Upper lobe of left lung (tissue), 6 donors: Measurements from ENCODE around the gene XKR7. TPM values are rescaled to one million over a fixed set of nuclear protein-coding genes. Genes with fewer than 3 reads are reported as not detected.

ENCODE experiments used
- ATAC-seq, 2 donors: fragments of 200-7000 bp; cut with Tn5 transposase; one replicate each; pipeline ENCODE4 v1.9.1; 2022; ENCODE audit warnings: mild to moderate bottlenecking in 2 of 2, moderate library complexity in 2 of 2; ENCODE audit not compliant: low FRiP score in 2 of 2
- DNase-seq, 2 donors: peaks; one replicate each; pipeline ENCODE4 v3.0.0-alpha.2; 2019 to 2020
- H3K27ac ChIP-seq, 4 donors: fragments of 200-600 bp; sonication (generic); one replicate each; pipeline ENCODE4 v1.5.1; 2016 to 2019
- H3K27me3 ChIP-seq, 4 donors: fragments of 200-600 bp; sonication (generic); one replicate each; pipeline ENCODE4 v1.5.1; 2017 to 2019
- H3K36me3 ChIP-seq, 4 donors: fragments of 200-600 bp; sonication (generic); one replicate each; pipeline ENCODE4 v1.5.1; 2016 to 2019
- H3K4me1 ChIP-seq, 4 donors: fragments of 200-600 bp; sonication (generic); one replicate each; pipeline ENCODE4 v1.5.1; 2018 to 2019
- H3K4me3 ChIP-seq, 4 donors: fragments of 200-600 bp; sonication (generic); one replicate each; pipeline ENCODE4 v1.5.1; 2017 to 2019; ENCODE audit warnings: mild to moderate bottlenecking in 2 of 4, moderate library complexity in 1 of 4
- H3K9me3 ChIP-seq, 4 donors: fragments of 200-600 bp; sonication (generic); one replicate each; pipeline ENCODE4 v1.5.1; 2018 to 2019
- CTCF ChIP-seq, 6 experiments: fragments of 450-650 bp in 4 of 6; fragments of 200-600 bp in 2 of 6; sonication (generic) in 2 of 6; IDR thresholded peaks; one replicate each; pipeline ENCODE4 v1.5.1; 2016 to 2019; ENCODE audit warnings: antibody characterized with exemption in 6 of 6
- EP300 ChIP-seq, 4 donors: sonication (generic); formaldehyde crosslinking; IDR thresholded peaks; one replicate each; pipeline ENCODE4 v1.5.1; 2017; ENCODE audit warnings: antibody characterized with exemption in 4 of 4, control low read depth in 2 of 4
- POLR2A ChIP-seq, 4 donors: fragments of 450-650 bp; IDR thresholded peaks; one replicate each; pipeline ENCODE4 v1.5.1; 2016 to 2017; ENCODE audit warnings: antibody characterized with exemption in 4 of 4, mild to moderate bottlenecking in 2 of 4
- POLR2AphosphoS5 ChIP-seq, 2 donors: sonication (generic); formaldehyde crosslinking; IDR thresholded peaks; one replicate each; pipeline ENCODE4 v1.5.1; 2017; ENCODE audit warnings: antibody characterized with exemption in 2 of 2
- WGBS, 2 donors: methylation state at CpG; one replicate each; pipeline ENCODE4 v1.1.5; 2017 to 2018; 5-methylcytosine and 5-hydroxymethylcytosine counted together
- total RNA-seq, 6 donors: library from RNA; depleted of rRNA in 4 of 6; stranded (reverse); fragments of >200 nt in 4 of 6; gene quantifications; one replicate each; pipeline versions ENCODE4 v1.1.0 to v1.2.1, GENCODE V29; 2016 to 2021
- donor health status: DM: no; HTN: no; CAD: no; lungs with moderate emphysema.
- donor health status: DM: no; HTN: yes; CAD: no; lungs with severe emphysema.

Gene XKR7
- total RNA-seq, 6 donors from 2014 or later = under 0.01 to 0.07 (median 0.06) TPM; not detected in 3

GRCh38 chr20:31962761-31963160 is 5.2 kb upstream of the XKR7 start:
- H3K27me3 ChIP-seq = peaks cover 0 to 8% (median 3%) of the 10 kb centered on the region in 4 donors

GRCh38 chr20:31963889-31964288 is 4.1 kb upstream of the XKR7 start:
- ATAC-seq = no peak
- TF ChIP-seq EP300 (IDR thresholded peaks at IDR 0.05) (no peak), CTCF (IDR thresholded peaks at IDR 0.05) (no peak), POLR2AphosphoS5 (IDR thresholded peaks at IDR 0.05) (no peak), POLR2A (IDR thresholded peaks at IDR 0.05) (no peak)
- WGBS, 2 donors = 76 to 77% methylated on average over 6 of the region's 6 CpGs
- H3K27ac ChIP-seq = no peak overlapping the region
- no peaks in the 10 kb centered on the region for H3K9me3 ChIP-seq
- H3K4me1 ChIP-seq = peaks cover 3 to 14% (median 4%) of the 10 kb centered on the region in 4 donors
- H3K4me3 ChIP-seq = no peak overlapping the region
- no peak for DNase-seq
- no peaks in the 10 kb centered on the region for H3K36me3 ChIP-seq
- H3K27me3 ChIP-seq = peaks cover 0 to 10% (median 4%) of the 10 kb centered on the region in 4 donors

More at GRCh38 chr20:31962761-31963160, 5.2 kb upstream of the XKR7 start:
- Histone ChIP-seq H3K36me3 (no peaks in the 10 kb centered on the region), H3K27ac (no peak overlapping the region), H3K4me3 (no peak overlapping the region), H3K9me3 (no peaks in the 10 kb centered on the region), H3K4me1 (peaks cover under 1 to 3% (median 1%) of the 10 kb centered on the region in 4 donors)
- ATAC-seq (no peak), DNase-seq (no peak)
- TF ChIP-seq POLR2AphosphoS5 (IDR thresholded peaks at IDR 0.05) (no peak), POLR2A (IDR thresholded peaks at IDR 0.05) (no peak), CTCF (IDR thresholded peaks at IDR 0.05) (no peak), EP300 (IDR thresholded peaks at IDR 0.05) (no peak)
- WGBS, 2 donors = 40 to 62% methylated on average over 2 of the region's 2 CpGs

GRCh38 chr20:31966991-31967655 is 828 bp upstream of the XKR7 start:
- ATAC-seq (no peak), DNase-seq (no peak)
- H3K36me3 ChIP-seq = no peaks in the 10 kb centered on the region
- peaks cover 0 to 10% (median 4%) of the 10 kb centered on the region in 4 donors for H3K27me3 ChIP-seq
- no peak for TF ChIP-seq EP300 (IDR thresholded peaks at IDR 0.05)
- TF ChIP-seq CTCF (IDR thresholded peaks at IDR 0.05) = no peak
- no peak for TF ChIP-seq POLR2A (IDR thresholded peaks at IDR 0.05)
- TF ChIP-seq POLR2AphosphoS5 (IDR thresholded peaks at IDR 0.05) = no peak
- 0 to 11% methylated on average over 5 of the region's 5 CpGs for WGBS, 2 donors
- H3K4me3 ChIP-seq = no peak overlapping the region
- no peaks in the 10 kb centered on the region for H3K9me3 ChIP-seq
- no peak overlapping the region for H3K27ac ChIP-seq
- peaks cover 3 to 14% (median 4%) of the 10 kb centered on the region in 4 donors for H3K4me1 ChIP-seq

GRCh38 chr20:31968291-31969126 is 558 bp downstream of the XKR7 start:
- H3K27me3 ChIP-seq = peaks cover 0 to 10% (median 4%) of the 10 kb centered on the region in 4 donors
- no peak overlapping the region for H3K27ac ChIP-seq
- ATAC-seq = peak; percentile 84 to 93
- H3K36me3 ChIP-seq = no peaks in the 10 kb centered on the region
- WGBS, 2 donors = 6 to 9% methylated on average over 10 to 26 of the region's 57 CpGs
- peaks cover 3 to 14% (median 4%) of the 10 kb centered on the region in 4 donors for H3K4me1 ChIP-seq
- peak; percentile 58 to 94 for DNase-seq
- TF ChIP-seq CTCF (IDR thresholded peaks at IDR 0.05) (no peak), EP300 (IDR thresholded peaks at IDR 0.05) (no peak), POLR2A (IDR thresholded peaks at IDR 0.05) (no peak), POLR2AphosphoS5 (IDR thresholded peaks at IDR 0.05) (peak in 1 of 2 donors; percentile 15)
- no peaks in the 10 kb centered on the region for H3K9me3 ChIP-seq
- peak overlapping the region in 3 of 4 donors; percentile 33 to 47 (median 35) for H3K4me3 ChIP-seq
